Measurements from ENCODE around the gene C1QL4.
"Not testable (repeated sequence)": the region's sequence is repeated elsewhere in the genome, so short reads cannot be mapped to it uniquely, and the experiment has no call there.

Gene C1QL4

GRCh38 chr12:49330631-49331379, 6.2 kb downstream of the C1QL4 start:
- no peaks in the 10 kb centered on the region for H3K4me1 ChIP-seq (ENCODE audit: control insufficient read depth, insufficient read depth, low read length)
- no peak overlapping the region for H3K9ac ChIP-seq (ENCODE audit: low read length)
- H3K9me3 ChIP-seq (ENCODE audit: control insufficient read depth, insufficient read depth, low read depth, low read length): no peaks in the 10 kb centered on the region
- peaks cover 42% of the 10 kb centered on the region for H3K27me3 ChIP-seq (ENCODE audit: control insufficient read depth, insufficient read depth, low read length)
- H3K27ac ChIP-seq (ENCODE audit: low read depth, low read length): no peak overlapping the region
- peaks cover 45% of the 10 kb centered on the region for H3K36me3 ChIP-seq (ENCODE audit: control insufficient read depth, insufficient read depth, low read length)
- H3K4me3 ChIP-seq (ENCODE audit: low read depth, low read length): no peak overlapping the region

- Histone ChIP-seq H3K4me3 (ENCODE audit: low read depth, low read length) (no peak overlapping the region), H3K27ac (ENCODE audit: low read depth, low read length) (no peak overlapping the region), H3K27me3 (ENCODE audit: control insufficient read depth, insufficient read depth, low read length) (peaks cover 35% of the 10 kb centered on the region), H3K9ac (ENCODE audit: low read length) (no peak overlapping the region), H3K9me3 (ENCODE audit: control insufficient read depth, insufficient read depth, low read depth, low read length) (no peaks in the 10 kb centered on the region), H3K36me3 (ENCODE audit: control insufficient read depth, insufficient read depth, low read length) (peaks cover 51% of the 10 kb centered on the region), H3K4me1 (ENCODE audit: control insufficient read depth, insufficient read depth, low read length) (no peaks in the 10 kb centered on the region)
Measured at GRCh38 chr12:49330032-49330619, 6.9 kb downstream of the C1QL4 start.

DNA sequence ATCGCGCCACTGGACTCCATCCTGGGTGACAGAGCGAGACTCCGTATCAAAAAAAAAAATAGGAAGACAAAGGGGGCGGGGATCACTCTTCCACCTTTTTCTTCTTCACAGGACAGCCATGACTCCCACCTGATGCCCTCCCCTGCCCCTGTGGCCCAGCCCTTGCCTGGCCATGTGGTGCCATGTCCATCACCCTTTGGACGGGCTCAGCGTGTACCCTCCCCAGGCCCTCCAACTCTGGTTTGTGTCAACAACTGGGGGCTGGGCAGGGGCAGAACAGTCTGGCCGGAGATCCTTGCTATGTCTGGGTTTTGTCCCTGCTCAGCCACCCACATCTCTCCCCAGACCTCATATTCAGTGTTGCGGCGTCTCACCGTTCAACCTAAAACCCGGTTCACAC, 8.2 kb downstream of the C1QL4 start:
- Histone ChIP-seq H3K4me1 (ENCODE audit: control insufficient read depth, insufficient read depth, low read length) (peaks cover 2% of the 10 kb centered on the region; the same call in 1 of the 2 replicates), H3K27me3 (ENCODE audit: control insufficient read depth, insufficient read depth, low read length) (peaks cover 22% of the 10 kb centered on the region), H3K9ac (ENCODE audit: low read length) (no peak overlapping the region), H3K9me3 (ENCODE audit: control insufficient read depth, insufficient read depth, low read depth, low read length) (no peaks in the 10 kb centered on the region), H3K4me3 (ENCODE audit: low read depth, low read length) (no peak overlapping the region), H3K27ac (ENCODE audit: low read depth, low read length) (no peak overlapping the region), H3K36me3 (ENCODE audit: control insufficient read depth, insufficient read depth, low read length) (peaks cover 54% of the 10 kb centered on the region)

DNA sequence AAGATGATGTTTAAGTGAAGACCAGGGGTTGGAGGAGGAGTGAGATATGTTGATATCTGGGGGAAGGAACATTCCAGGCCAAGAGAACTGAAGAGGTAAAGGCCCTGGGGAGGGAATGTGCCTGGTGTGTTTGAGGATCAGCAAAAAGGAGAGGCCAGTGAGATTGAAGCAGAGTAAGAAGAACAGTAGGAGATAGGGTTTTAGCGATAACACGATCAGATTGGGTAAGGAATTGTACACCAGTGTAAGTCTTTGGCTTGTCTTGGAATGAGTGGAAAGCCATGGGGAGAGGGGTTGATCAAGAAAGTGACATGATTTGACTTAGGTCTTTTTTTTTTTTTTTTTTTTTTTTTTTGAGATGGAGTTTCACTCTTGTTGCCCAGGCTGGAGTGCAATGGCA, 9.1 kb downstream of the C1QL4 start:
- Histone ChIP-seq H3K4me1 (ENCODE audit: control insufficient read depth, insufficient read depth, low read length) (peaks cover 3% of the 10 kb centered on the region; the same call in 1 of the 2 replicates), H3K36me3 (ENCODE audit: control insufficient read depth, insufficient read depth, low read length) (peaks cover 54% of the 10 kb centered on the region), H3K4me3 (ENCODE audit: low read depth, low read length) (no peak overlapping the region), H3K27me3 (ENCODE audit: control insufficient read depth, insufficient read depth, low read length) (peaks cover 12% of the 10 kb centered on the region), H3K9ac (ENCODE audit: low read length) (no peak overlapping the region), H3K27ac (ENCODE audit: low read depth, low read length) (no peak overlapping the region), H3K9me3 (ENCODE audit: control insufficient read depth, insufficient read depth, low read depth, low read length) (no peaks in the 10 kb centered on the region)

DNA sequence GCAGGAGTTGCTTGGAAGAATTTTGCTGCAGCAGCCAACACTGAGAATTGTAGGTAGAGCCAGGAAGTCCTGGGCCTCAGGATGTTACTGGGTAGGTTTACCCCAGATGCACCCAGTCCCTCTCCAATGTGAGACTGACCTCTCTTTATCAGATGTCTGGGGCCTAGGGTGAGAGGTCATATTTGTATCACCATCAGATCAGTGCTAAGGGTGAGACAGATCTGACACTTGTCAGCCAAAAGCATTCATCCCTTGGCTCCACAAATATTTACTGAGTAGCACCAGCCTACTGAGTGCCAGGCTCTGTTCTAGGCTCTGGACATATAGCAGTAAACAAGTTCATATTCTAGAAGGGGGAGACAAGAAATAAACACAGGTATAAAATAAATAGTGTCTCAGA, 9.6 kb downstream of the C1QL4 start:
- Histone ChIP-seq H3K9ac (ENCODE audit: low read length) (no peak overlapping the region), H3K27me3 (ENCODE audit: control insufficient read depth, insufficient read depth, low read length) (peaks cover 7% of the 10 kb centered on the region), H3K4me3 (ENCODE audit: low read depth, low read length) (no peak overlapping the region), H3K9me3 (ENCODE audit: control insufficient read depth, insufficient read depth, low read depth, low read length) (no peaks in the 10 kb centered on the region), H3K27ac (ENCODE audit: low read depth, low read length) (no peak overlapping the region), H3K36me3 (ENCODE audit: control insufficient read depth, insufficient read depth, low read length) (peaks cover 54% of the 10 kb centered on the region), H3K4me1 (ENCODE audit: control insufficient read depth, insufficient read depth, low read length) (peaks cover 4% of the 10 kb centered on the region; the same call in 1 of the 2 replicates)

- no peaks in the 10 kb centered on the region for H3K9me3 ChIP-seq (ENCODE audit: control insufficient read depth, insufficient read depth, low read depth, low read length)
- H3K4me1 ChIP-seq (ENCODE audit: control insufficient read depth, insufficient read depth, low read length): peaks cover 9% of the 10 kb centered on the region; the same call in 1 of the 2 replicates
- H3K4me3 ChIP-seq (ENCODE audit: low read depth, low read length): no peak overlapping the region
- peaks cover 48% of the 10 kb centered on the region for H3K36me3 ChIP-seq (ENCODE audit: control insufficient read depth, insufficient read depth, low read length)
- H3K9ac ChIP-seq (ENCODE audit: low read length): no peak overlapping the region
- no peaks in the 10 kb centered on the region for H3K27me3 ChIP-seq (ENCODE audit: control insufficient read depth, insufficient read depth, low read length)
- no peak overlapping the region for H3K27ac ChIP-seq (ENCODE audit: low read depth, low read length)
Measured at GRCh38 chr12:49325606-49326005, 11.4 kb downstream of the C1QL4 start.

GRCh38 chr12:49323524-49324097, 13.4 kb downstream of the C1QL4 start:
- H3K27ac ChIP-seq (ENCODE audit: low read depth, low read length): peak overlapping the region; percentile 49; the same call in 1 of the 2 replicates
- H3K9me3 ChIP-seq (ENCODE audit: control insufficient read depth, insufficient read depth, low read depth, low read length): no peaks in the 10 kb centered on the region
- peaks cover 2% of the 10 kb centered on the region; the same call in 1 of the 2 replicates for H3K27me3 ChIP-seq (ENCODE audit: control insufficient read depth, insufficient read depth, low read length)

GRCh38 chr12:49322708-49323523, 14.1 kb downstream of the C1QL4 start, which contains the start of gene TROAP:
Gene TROAP (plus strand): TSS chr12:49323255. CDS start chr12:49323609, 354 bp downstream.
- Histone ChIP-seq H3K4me1 (ENCODE audit: control insufficient read depth, insufficient read depth, low read length) (peaks cover 9% of the 10 kb centered on the region; the same call in 1 of the 2 replicates), H3K36me3 (ENCODE audit: control insufficient read depth, insufficient read depth, low read length) (peaks cover 29% of the 10 kb centered on the region), H3K9ac (ENCODE audit: low read length) (peak within 1 kb of the TSS; percentile 96), H3K4me3 (ENCODE audit: low read depth, low read length) (peak within 1 kb of the TSS; percentile 97), H3K9me3 (ENCODE audit: control insufficient read depth, insufficient read depth, low read depth, low read length) (no peaks in the 10 kb centered on the region), H3K27ac (ENCODE audit: low read depth, low read length) (peak within 1 kb of the TSS; percentile 49; the same call in 1 of the 2 replicates), H3K27me3 (ENCODE audit: control insufficient read depth, insufficient read depth, low read length) (peaks cover 2% of the 10 kb centered on the region; the same call in 1 of the 2 replicates)

More at GRCh38 chr12:49323524-49324097, 13.4 kb downstream of the C1QL4 start:
- Histone ChIP-seq H3K9ac (ENCODE audit: low read length) (peak overlapping the region; percentile 96), H3K36me3 (ENCODE audit: control insufficient read depth, insufficient read depth, low read length) (peaks cover 30% of the 10 kb centered on the region), H3K4me3 (ENCODE audit: low read depth, low read length) (peak overlapping the region; percentile 97), H3K4me1 (ENCODE audit: control insufficient read depth, insufficient read depth, low read length) (peaks cover 9% of the 10 kb centered on the region; the same call in 1 of the 2 replicates)

- H3K9ac ChIP-seq (ENCODE audit: low read length): peak overlapping the region; percentile 77
- H3K4me1 ChIP-seq (ENCODE audit: control insufficient read depth, insufficient read depth, low read length): peaks cover 9% of the 10 kb centered on the region; the same call in 1 of the 2 replicates
- H3K4me3 ChIP-seq (ENCODE audit: low read depth, low read length): peak overlapping the region; percentile 97
- H3K36me3 ChIP-seq (ENCODE audit: control insufficient read depth, insufficient read depth, low read length): peaks cover 24% of the 10 kb centered on the region
- H3K27me3 ChIP-seq (ENCODE audit: control insufficient read depth, insufficient read depth, low read length): peaks cover 2% of the 10 kb centered on the region; the same call in 1 of the 2 replicates
- peak overlapping the region; percentile 1; the same call in 1 of the 2 replicates for H3K27ac ChIP-seq (ENCODE audit: low read depth, low read length)
- H3K9me3 ChIP-seq (ENCODE audit: control insufficient read depth, insufficient read depth, low read depth, low read length): no peaks in the 10 kb centered on the region
Measured at GRCh38 chr12:49322367-49322707, 14.7 kb downstream of the C1QL4 start.

DNA sequence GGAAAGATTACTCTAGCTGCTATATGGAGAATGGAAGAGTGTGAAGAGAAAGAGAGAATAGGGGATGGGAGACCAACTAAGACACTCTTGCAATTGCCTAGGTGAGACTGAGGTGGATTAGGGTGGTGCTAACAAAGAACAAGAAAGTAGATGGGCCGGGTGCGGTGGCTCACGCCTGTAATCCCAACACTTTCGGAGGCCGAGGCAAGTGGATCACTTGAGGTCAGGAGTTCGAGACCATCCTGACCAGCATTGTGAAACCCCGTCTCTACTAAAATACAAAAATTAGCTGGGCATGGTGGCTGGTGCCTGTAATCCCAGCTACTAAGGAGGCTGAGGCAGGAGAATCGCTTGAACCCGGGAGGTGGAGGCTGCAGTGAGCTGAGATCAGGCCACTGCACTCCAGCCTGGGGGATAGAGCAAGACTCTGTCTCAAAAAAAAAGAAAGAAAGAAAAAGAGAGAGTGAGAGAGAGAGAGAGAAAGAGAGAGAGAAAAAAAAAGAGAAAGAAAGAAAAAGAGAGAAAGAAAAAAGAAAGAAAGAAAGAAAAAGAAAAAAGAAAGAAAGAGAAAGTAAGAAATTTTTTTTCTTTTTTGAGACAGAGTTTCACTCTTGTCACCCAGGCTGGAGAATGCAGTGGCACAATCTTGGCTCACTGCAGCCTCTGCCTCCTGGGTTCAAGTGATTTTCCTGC, 16.4 kb downstream of the C1QL4 start:
- not testable (repeated sequence) for H3K36me3 ChIP-seq (ENCODE audit: control insufficient read depth, insufficient read depth, low read length); H3K27me3 ChIP-seq (ENCODE audit: control insufficient read depth, insufficient read depth, low read length); H3K4me3 ChIP-seq (ENCODE audit: low read depth, low read length); H3K4me1 ChIP-seq (ENCODE audit: control insufficient read depth, insufficient read depth, low read length); H3K9ac ChIP-seq (ENCODE audit: low read length); H3K9me3 ChIP-seq (ENCODE audit: control insufficient read depth, insufficient read depth, low read depth, low read length); H3K27ac ChIP-seq (ENCODE audit: low read depth, low read length)

Measured in HUES6 (cell line).